NOMO-1 treated with dmso at 0.1 percent for 144 hours (cell line): ENCODE measurements around the gene NDUFS4.
A peak's percentile ranks its signal among the peaks of the same experiment; 100 is the strongest.
"Not testable (repeated sequence)": the region's sequence is repeated elsewhere in the genome, so short reads cannot be mapped to it uniquely, and the experiment has no call there.

ENCODE experiments used
- DNase-seq: peaks from one replicate; lab custom pipeline; 2025; ENCODE audit not compliant: unreplicated experiment; lab: John Stamatoyannopoulos, UW

The NDUFS4 gene

GRCh38 chr5:53560506-53561191 is at the start of gene NDUFS4:
TSS of gene NDUFS4 (plus strand) at chr5:53560639. CDS start at chr5:53560663, 24 bp downstream.
- DNase-seq, result peak; percentile 68

GRCh38 chr5:53512539-53512938 is 47.9 kb upstream of the NDUFS4 start:
- DNase-seq, result no peak

- no peak for DNase-seq
Measured at GRCh38 chr5:53515988-53516387, 44.5 kb upstream of the NDUFS4 start.

- no peak for DNase-seq
Measured at GRCh38 chr5:53520813-53521212, 39.6 kb upstream of the NDUFS4 start.

- DNase-seq, result no peak
Measured at GRCh38 chr5:53537711-53538110, 22.7 kb upstream of the NDUFS4 start.

- not testable (repeated sequence) for DNase-seq
Measured at GRCh38 chr5:53540739-53541138, 19.7 kb upstream of the NDUFS4 start.

GRCh38 chr5:53541859-53542258 is 18.6 kb upstream of the NDUFS4 start:
- DNase-seq, result no peak

GRCh38 chr5:53542926-53543325 is 17.5 kb upstream of the NDUFS4 start:
- DNase-seq, result no peak

- no peak for DNase-seq
Measured at GRCh38 chr5:53543401-53543800, 17.0 kb upstream of the NDUFS4 start.

GRCh38 chr5:53545744-53546143 is 14.7 kb upstream of the NDUFS4 start:
- no peak for DNase-seq

GRCh38 chr5:53547226-53547625 is 13.2 kb upstream of the NDUFS4 start:
- no peak for DNase-seq

- not testable (repeated sequence) for DNase-seq
Measured at GRCh38 chr5:53548501-53548900, 11.9 kb upstream of the NDUFS4 start.

GRCh38 chr5:53549792-53550191 is 10.6 kb upstream of the NDUFS4 start:
- DNase-seq, result no peak

GRCh38 chr5:53552561-53552960 is 7.9 kb upstream of the NDUFS4 start:
- DNase-seq, result no peak

GRCh38 chr5:53554444-53554843 is 6.0 kb upstream of the NDUFS4 start:
- DNase-seq, result no peak

- DNase-seq, result no peak
Measured at GRCh38 chr5:53555160-53555559, 5.3 kb upstream of the NDUFS4 start.

- no peak for DNase-seq
Measured at GRCh38 chr5:53556001-53556400, 4.4 kb upstream of the NDUFS4 start.

GRCh38 chr5:53557386-53557785 is 3.1 kb upstream of the NDUFS4 start:
- DNase-seq, result no peak

GRCh38 chr5:53558966-53559365 is 1.5 kb upstream of the NDUFS4 start:
- no peak for DNase-seq

- DNase-seq, result no peak
Measured at GRCh38 chr5:53560028-53560427, 411 bp upstream of the NDUFS4 start.

GRCh38 chr5:53568401-53568800 is 8.0 kb downstream of the NDUFS4 start:
- DNase-seq, result no peak

- no peak for DNase-seq
Measured at GRCh38 chr5:53568871-53569270, 8.4 kb downstream of the NDUFS4 start.

- DNase-seq, result no peak
Measured at GRCh38 chr5:53569453-53569852, 9.0 kb downstream of the NDUFS4 start.
